ENCODE measurements around the gene HPDL. TPM values are rescaled to one million over a fixed set of nuclear protein-coding genes. Genes with fewer than 3 reads are reported as not detected.

The HPDL gene
- total and polyA plus RNA-seq, 10 of the 15 experiments (the other 5 are each of a cell fraction or from before 2014, with no cell fraction given): 1.3 to 75.5 (median 31.8) TPM

DNA sequence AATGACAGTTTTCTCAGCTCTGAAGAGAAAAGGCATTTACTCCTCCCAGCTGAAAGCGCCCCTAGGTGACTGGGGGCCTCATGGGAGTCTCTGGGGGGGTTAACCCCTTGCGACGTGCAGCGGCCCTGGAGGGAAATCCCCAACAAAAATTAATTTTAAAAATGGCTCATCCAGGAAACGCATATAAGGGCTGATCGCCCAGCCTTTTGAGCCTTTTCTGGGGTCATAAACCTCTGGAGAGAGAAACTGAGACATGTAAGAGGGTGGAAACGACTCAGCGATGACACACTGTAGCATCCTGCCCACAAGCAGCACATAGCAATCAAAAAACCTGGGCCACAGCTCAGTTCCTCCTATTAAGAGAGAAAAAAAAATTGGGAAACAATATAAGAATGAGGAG lies 20.4 kb upstream of the HPDL start (continued):
- TF ChIP-seq RBBP5 (conservative IDR thresholded peaks at IDR 0.05): no peak
- no peak for TF ChIP-seq RB1 (IDR thresholded peaks at IDR 0.05; ENCODE audit: borderline replicate concordance)
- TF ChIP-seq, protein P1, sequence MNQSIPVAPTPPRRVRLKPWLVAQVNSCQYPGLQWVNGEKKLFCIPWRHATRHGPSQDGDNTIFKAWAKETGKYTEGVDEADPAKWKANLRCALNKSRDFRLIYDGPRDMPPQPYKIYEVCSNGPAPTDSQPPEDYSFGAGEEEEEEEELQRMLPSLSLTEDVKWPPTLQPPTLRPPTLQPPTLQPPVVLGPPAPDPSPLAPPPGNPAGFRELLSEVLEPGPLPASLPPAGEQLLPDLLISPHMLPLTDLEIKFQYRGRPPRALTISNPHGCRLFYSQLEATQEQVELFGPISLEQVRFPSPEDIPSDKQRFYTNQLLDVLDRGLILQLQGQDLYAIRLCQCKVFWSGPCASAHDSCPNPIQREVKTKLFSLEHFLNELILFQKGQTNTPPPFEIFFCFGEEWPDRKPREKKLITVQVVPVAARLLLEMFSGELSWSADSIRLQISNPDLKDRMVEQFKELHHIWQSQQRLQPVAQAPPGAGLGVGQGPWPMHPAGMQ (IDR thresholded peaks at IDR 0.05; ENCODE audit: borderline replicate concordance): no peak
- TF ChIP-seq SUPT20H (IDR thresholded peaks at IDR 0.05; ENCODE audit: borderline replicate concordance, control insufficient read depth, low read depth, low read length): no peak
- peak in 1 of 2 experiments; percentile 43; a peak in 1 of 4 replicates for TF ChIP-seq BHLHE40 (IDR thresholded peaks at IDR 0.05; ENCODE audit: borderline replicate concordance in 1 of 2, low read depth in 2 of 2, low read length in 1 of 2)
- TF ChIP-seq RUNX3 (IDR thresholded peaks at IDR 0.05; ENCODE audit: low read length): peak; percentile 61
- TF ChIP-seq, protein P2, sequence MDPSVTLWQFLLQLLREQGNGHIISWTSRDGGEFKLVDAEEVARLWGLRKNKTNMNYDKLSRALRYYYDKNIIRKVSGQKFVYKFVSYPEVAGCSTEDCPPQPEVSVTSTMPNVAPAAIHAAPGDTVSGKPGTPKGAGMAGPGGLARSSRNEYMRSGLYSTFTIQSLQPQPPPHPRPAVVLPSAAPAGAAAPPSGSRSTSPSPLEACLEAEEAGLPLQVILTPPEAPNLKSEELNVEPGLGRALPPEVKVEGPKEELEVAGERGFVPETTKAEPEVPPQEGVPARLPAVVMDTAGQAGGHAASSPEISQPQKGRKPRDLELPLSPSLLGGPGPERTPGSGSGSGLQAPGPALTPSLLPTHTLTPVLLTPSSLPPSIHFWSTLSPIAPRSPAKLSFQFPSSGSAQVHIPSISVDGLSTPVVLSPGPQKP (IDR thresholded peaks at IDR 0.05; ENCODE audit: low read depth, low read length): peak; percentile 84
- no peak for TF ChIP-seq TCF3 (IDR thresholded peaks at IDR 0.05; ENCODE audit: borderline replicate concordance, insufficient read depth, low read depth, low read length)
- TF ChIP-seq, protein P3, sequence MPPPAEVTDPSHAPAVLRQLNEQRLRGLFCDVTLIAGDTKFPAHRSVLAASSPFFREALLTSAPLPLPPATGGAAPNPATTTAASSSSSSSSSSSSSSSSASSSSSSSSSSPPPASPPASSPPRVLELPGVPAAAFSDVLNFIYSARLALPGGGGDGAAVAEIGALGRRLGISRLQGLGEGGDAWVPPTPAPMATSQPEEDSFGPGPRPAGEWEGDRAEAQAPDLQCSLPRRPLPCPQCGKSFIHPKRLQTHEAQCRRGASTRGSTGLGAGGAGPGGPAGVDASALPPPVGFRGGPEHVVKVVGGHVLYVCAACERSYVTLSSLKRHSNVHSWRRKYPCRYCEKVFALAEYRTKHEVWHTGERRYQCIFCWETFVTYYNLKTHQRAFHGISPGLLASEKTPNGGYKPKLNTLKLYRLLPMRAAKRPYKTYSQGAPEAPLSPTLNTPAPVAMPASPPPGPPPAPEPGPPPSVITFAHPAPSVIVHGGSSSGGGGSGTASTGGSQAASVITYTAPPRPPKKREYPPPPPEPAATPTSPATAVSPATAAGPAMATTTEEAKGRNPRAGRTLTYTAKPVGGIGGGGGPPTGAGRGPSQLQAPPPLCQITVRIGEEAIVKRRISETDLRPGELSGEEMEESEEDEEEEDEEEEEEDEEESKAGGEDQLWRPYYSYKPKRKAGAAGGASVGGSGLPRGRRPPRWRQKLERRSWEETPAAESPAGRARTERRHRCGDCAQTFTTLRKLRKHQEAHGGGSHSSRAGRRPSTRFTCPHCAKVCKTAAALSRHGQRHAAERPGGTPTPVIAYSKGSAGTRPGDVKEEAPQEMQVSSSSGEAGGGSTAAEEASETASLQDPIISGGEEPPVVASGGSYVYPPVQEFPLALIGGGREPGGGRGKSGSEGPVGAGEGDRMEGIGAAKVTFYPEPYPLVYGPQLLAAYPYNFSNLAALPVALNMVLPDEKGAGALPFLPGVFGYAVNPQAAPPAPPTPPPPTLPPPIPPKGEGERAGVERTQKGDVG (CRISPR knock-in tag; IDR thresholded peaks at IDR 0.05): no peak
- no peak for TF ChIP-seq MEF2A (IDR thresholded peaks at IDR 0.05; ENCODE audit: insufficient read depth, low read depth, low read length)
- TF ChIP-seq GABPA (IDR thresholded peaks at IDR 0.05; ENCODE audit: low read depth): no peak
- TF ChIP-seq RELA (IDR thresholded peaks at IDR 0.05; ENCODE audit: borderline replicate concordance, partially characterized antibody): peak; percentile 35
- TF ChIP-seq CHD1 (IDR thresholded peaks at IDR 0.05; ENCODE audit: low read depth, low read length): no peak
- TF ChIP-seq, protein P4, sequence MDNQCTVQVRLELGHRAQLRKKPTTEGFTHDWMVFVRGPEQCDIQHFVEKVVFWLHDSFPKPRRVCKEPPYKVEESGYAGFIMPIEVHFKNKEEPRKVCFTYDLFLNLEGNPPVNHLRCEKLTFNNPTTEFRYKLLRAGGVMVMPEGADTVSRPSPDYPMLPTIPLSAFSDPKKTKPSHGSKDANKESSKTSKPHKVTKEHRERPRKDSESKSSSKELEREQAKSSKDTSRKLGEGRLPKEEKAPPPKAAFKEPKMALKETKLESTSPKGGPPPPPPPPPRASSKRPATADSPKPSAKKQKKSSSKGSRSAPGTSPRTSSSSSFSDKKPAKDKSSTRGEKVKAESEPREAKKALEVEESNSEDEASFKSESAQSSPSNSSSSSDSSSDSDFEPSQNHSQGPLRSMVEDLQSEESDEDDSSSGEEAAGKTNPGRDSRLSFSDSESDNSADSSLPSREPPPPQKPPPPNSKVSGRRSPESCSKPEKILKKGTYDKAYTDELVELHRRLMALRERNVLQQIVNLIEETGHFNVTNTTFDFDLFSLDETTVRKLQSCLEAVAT (IDR thresholded peaks at IDR 0.05): 0 out of 2 replicates have a peak, but pooled peaks have one; percentile 6
- TF ChIP-seq RAD51 (IDR thresholded peaks at IDR 0.05): no peak
- no peak for TF ChIP-seq POLR2A (IDR thresholded peaks at IDR 0.05; ENCODE audit: low read depth, low read length)
- TF ChIP-seq CBFB (IDR thresholded peaks at IDR 0.05; ENCODE audit: low read depth): no peak
- TF ChIP-seq NRF1 (conservative IDR thresholded peaks at IDR 0.05; ENCODE audit: low read depth, low read length): no peak
- peak; percentile 98 for TF ChIP-seq MEF2B (IDR thresholded peaks at IDR 0.05; ENCODE audit: partially characterized antibody, poor library complexity, severe bottlenecking)
- TF ChIP-seq RCOR1 (conservative IDR thresholded peaks at IDR 0.05; ENCODE audit: low read depth, low read length): no peak
- peak; percentile 37; the same call in 1 of the 2 replicates for TF ChIP-seq CREM (IDR thresholded peaks at IDR 0.05; ENCODE audit: low read depth)
- TF ChIP-seq NBN (IDR thresholded peaks at IDR 0.05): no peak; the same call in 1 of the 2 replicates
- TF ChIP-seq, protein P5, sequence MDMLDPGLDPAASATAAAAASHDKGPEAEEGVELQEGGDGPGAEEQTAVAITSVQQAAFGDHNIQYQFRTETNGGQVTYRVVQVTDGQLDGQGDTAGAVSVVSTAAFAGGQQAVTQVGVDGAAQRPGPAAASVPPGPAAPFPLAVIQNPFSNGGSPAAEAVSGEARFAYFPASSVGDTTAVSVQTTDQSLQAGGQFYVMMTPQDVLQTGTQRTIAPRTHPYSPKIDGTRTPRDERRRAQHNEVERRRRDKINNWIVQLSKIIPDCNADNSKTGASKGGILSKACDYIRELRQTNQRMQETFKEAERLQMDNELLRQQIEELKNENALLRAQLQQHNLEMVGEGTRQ (IDR thresholded peaks at IDR 0.05; ENCODE audit: borderline replicate concordance, low read depth, low read length): no peak
- no peak for TF ChIP-seq RAD21 (IDR thresholded peaks at IDR 0.05; ENCODE audit: insufficient read depth, low read depth, low read length)
